HG03457 (cell line): ENCODE data around the gene TMEM134.
"Not testable (repeated sequence)": the region's sequence is repeated elsewhere in the genome, so short reads cannot be mapped to it uniquely, and the experiment has no call there.

Experiments used
- ATAC-seq: cut with Tn5 transposase; IDR thresholded peaks from one replicate; pipeline ENCODE4 v1.9.1; 2021; ENCODE audit warnings: moderate number of reproducible peaks; ENCODE audit not compliant: unreplicated experiment

The TMEM134 gene

DNA sequence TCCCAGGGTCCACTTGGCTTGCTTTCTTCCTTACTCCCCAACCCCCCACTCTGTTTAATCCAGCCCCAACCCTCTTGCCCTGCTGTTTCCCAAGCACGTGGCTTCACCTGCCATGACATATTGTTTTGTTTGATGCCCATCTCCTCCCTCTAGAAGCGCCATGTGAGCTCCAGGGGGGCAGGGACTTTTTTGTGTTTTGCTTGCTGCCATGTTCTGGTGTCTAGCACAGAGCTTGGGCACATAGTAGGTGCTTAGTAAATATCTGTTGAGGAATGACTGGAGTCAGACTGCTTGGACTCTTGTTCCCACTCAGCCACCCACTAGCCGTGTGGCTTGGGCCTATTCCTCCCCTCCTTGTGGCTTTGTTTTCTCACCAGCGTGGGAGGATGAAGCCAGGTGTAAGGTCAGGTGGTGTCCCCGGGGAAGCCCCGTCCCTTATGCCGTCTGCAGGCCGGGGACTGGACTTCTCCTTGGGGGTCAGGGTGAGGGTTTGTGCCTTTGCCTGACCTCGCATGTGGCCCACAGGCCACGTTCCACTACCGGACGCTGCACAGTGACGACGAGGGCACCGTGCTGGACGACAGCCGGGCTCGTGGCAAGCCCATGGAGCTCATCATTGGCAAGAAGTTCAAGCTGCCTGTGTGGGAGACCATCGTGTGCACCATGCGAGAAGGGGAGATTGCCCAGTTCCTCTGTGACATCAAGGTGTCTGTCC, 17.6 kb upstream of the TMEM134 start:
- ATAC-seq: no peak

DNA sequence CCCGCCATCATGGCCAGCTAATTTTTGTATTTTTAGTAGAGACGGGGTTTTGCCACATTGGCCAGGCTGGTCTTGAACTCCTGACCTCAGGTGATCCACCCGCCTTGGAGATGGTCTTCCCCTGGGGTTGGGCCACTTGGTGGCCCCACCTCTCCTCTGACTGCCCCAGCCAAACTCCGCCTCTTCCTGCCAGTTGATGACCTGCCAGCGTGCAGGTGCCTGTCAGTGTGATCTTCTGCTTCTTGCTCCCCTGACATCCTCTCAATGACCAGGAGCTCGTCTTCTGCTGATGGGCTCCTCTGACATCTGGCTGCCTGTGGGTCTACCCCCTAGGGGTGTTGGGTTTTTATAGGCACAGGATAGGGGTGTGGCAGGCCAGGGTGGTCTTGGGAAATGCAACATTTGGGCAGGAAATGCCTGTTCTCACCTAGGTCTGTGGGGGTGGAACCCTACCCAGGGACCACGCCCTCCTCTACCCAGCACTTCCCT, 16.9 kb upstream of the TMEM134 start:
- ATAC-seq: not testable (repeated sequence)

DNA sequence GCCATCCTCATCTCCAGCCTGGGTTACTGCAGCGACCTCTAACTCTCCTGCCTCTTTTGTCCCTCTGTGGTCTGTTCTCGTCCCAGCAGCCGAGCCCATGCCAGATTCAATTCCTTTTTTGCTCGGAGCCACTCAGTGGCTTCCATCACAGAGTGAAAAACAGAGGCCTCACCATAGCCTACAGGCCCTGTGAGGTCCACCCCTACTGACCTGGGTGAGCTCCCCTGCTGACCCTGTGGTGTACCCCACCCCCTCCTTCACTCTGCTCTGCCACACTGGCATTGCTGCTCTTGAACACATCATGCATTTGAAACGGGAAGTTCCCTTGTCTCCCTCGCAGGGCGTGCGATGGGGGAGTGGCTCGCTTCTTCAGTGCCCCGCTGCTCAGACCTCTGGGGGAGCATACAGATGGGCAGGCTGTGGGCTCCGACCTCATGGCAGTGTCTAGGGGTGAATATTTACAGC, 15.8 kb upstream of the TMEM134 start:
- ATAC-seq: no peak

DNA sequence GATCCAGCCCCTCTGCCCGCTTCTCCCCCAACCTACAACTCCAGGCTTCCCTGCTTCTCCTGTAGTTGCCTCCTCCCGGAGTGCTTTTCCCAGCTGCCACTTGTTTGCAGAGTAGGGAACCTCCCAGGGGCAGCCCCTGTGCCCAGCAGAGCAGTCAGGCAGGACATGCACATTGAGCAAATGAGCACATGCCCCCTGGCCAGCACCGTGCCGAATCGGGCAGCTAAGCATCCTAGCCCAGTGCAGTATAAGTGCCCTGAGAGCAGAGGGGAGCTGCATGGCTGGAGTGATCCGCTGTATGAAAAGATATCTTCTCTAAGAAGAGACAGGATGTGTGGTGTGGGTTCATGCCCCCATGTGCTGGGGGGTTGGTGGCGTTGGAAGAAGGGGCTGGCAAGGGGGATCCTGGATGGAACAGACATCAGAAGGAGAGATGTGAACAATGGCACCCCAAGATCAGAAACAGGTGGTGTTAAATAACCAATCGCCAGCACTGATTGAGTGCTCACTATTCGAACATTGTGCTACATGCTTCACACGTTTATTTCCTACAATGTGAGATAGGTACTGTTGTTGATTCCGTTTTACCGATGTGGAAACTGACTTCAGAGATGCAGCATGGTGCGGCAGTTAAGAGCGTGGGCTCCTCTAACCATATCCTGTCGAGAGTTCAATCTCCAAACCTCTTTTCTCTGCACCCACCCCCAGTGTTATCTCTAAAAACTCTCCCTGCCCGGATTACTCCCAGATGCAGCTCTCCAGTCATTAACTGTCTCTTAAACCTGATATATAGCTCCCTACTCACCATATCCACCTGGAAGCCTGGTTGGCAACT, 15.0 kb upstream of the TMEM134 start:
- no peak for ATAC-seq

DNA sequence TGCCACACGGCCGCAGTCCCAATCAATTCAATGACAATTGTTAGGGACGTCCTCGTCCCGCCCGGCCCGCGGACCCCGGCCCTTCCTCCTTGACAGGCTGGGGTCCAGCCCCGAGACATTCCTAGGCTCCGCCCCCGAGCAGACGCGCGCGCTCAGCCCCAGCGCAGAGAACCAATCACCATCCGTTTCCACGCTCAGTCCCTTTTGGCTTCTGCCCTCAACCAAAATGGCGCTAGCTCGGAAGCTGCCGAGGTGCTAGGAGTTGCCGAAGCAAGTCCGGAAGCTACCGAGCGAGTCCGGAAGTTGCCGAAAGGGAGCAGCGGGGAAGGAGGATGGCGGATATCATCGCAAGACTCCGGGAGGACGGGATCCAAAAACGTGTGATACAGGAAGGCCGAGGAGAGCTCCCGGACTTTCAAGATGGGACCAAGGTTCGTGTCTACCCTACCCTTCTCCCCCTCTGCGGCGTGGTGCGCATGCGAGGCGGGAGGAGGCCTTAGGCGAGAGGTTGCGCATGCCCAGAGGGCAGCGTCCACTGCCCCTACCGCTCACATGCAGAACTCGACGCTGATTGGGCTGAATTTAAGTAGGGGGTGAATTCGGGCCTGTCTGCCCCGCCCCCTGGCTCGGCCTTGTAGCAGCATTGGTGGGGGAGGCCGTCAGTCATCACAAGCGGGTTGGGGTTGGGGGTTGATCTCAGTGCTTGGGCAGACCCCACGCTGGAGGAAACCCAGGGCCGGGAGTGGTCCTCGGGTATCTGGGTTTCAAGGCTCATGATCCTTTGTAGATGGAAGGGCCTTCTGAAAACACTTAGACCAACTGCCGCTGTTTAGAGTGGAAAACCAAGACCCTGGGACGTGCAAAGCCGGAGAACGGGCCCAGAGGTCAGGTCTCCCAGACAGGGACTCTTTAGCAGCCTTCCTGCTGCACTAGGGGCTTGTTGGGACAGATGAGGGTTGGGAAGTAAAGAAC, 14.1 kb upstream of the TMEM134 start, which contains the start of gene AIP:
Gene AIP, plus strand, starts transcription at position 200 of the 972 bp plus-strand sequence. Its CDS starts 133 bp downstream, at position 333.
- ATAC-seq: peak; percentile 54

DNA sequence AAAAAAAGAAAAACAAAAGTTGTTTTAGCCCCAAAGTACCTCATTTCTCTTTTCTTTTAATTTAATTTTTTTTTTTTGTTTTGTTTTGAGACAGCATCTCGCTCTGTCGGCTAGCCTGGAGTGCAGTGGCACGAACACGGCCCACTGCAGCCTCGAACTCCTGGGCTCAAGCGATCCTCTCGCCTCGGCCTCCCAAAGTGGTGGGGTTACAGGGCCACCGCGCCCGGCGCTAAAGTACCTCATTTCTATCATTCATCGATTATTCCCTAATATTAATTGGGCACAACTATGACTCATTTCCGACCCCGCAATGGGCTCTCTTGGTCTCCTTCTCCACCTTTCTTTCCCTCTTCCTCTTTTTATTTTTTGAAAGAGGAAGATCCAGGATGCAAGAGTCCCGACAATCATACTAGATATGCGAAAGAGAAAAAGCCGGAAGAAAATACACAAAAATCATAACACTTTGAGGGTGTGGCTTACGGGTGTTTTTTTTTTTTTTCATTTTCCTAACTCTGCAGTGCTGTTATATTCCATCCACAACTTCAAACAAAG, 13.3 kb upstream of the TMEM134 start:
- no peak for ATAC-seq

DNA sequence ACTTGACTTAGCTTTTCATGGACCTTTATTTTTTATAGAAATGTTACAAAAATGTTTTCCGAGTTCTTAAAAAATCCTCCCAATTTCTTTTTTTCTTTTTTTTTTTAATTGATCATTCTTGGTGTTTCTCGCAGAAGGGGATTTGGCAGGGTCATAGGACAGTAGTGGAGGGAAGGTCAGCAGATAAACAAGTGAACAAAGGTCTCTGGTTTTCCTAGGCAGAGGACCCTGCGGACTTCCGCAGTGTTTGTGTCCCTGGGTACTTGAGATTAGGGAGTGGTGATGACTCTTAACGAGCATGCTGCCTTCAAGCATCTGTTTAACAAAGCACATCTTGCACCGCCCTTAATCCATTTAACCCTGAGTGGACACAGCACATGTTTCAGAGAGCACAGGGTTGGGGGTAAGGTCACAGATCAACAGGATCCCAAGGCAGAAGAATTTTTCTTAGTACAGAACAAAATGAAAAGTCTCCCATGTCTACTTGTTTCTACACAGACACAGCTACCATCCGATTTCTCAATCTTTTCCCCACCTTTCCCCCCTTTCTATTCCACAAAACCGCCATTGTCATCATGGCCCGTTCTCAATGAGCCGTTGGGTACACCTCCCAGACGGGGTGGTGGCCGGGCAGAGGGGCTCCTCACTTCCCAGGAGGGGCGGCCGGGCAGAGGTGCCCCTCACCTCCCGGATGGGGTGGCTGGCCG, 8.4 kb upstream of the TMEM134 start:
- not testable (repeated sequence) for ATAC-seq

DNA sequence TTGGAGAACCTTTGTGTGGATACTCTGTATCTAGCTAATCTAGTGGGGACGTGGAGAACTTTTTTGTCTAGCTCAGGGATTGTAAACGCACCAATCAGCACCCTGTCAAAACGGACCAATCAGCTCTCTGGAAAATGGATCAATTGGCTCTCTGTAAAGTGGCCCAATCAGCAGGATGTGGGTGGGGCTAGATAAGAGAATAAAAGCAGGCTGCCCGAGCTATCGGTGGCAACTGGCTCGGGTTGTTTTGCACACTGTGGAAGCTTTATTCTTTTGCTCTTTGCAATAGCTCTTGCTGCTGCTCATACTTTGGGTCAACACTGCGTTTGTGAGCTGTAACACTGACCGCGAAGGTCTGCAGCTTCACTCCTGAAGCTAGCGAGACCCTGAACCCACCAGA, 7.6 kb upstream of the TMEM134 start:
- not testable (repeated sequence) for ATAC-seq

DNA sequence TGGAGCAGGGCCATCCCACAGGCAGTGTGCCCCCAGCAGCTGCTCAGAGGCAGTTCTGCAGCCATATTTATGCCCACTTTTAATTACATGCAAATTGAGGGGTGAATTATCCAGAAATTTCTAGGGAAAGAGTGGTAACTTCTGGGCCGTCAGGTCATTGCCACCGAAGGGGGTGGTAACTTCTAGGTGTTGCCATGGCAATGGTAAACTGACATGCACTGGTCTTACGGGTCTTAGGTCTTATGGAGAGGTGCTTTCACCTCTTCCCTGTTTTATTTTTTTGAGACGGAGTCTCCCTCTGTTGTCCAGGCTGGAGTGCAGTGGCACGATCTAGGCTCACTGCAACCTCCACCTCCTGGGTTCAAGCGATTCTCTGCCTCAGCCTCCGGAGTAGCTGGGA, 3.8 kb upstream of the TMEM134 start:
- ATAC-seq: no peak

DNA sequence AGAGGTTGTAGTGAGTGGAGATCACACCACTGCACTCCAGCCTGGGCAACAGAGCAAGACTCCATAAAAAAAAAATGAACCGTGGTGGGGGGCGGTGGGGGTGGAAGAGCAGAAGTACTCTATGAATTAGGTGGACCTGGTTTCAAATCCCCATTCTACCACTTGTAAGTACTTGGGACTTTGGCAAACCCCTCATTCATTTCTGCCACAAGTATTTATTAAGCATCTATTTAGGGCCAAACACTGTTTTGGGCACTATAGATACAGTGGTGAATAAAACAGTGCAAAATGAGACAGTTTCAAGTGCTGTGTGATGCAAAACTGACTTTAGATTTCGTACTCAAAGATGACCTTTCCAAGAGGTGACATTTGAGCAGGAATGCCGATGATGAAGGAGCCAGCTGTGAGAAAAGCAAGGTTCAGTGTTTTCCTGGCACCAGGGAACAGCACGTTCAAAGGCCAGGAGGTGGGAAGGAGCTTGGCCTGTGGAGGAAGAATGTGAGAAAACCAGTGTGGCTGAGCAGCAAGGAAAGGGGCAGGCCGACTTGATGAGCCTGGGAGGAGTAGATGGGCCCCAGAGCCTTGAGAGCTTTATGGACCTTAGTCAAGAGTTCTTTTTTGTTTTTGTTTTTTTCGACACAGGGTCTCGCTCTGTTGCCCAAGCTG, 1.4 kb upstream of the TMEM134 start:
- no peak for ATAC-seq

DNA sequence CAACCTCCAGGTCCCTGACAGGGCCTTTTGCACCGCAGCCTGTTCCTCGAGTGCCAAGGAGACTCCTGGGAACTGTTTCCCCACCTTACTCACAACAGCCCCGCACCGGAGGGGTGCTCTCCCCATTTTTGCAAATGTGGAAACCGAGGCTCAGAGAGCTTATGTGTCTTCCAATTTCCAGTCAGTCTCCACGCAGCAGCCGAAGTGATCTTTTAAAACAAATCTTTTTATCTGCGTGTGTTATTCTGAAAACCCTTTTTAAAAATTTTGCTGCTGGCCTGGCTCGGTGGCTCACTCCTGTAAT, 409 bp upstream of the TMEM134 start:
- ATAC-seq: no peak

DNA sequence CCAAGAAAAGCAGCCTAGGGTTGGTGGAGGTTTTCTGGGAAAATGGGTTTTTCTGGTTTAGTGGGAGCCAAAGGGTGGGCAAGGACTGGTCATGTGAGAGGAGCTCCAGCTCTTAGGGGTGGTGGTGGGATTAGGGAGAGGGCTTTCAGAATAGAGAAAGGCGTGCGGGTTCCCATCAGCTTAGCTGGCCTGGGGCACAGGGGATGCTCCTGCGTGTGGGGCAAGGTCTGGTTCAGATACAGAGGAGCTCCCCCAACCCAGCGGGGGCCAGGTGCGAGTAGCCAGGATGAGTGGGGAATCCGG, 644 bp downstream of the TMEM134 start:
- no peak for ATAC-seq

DNA sequence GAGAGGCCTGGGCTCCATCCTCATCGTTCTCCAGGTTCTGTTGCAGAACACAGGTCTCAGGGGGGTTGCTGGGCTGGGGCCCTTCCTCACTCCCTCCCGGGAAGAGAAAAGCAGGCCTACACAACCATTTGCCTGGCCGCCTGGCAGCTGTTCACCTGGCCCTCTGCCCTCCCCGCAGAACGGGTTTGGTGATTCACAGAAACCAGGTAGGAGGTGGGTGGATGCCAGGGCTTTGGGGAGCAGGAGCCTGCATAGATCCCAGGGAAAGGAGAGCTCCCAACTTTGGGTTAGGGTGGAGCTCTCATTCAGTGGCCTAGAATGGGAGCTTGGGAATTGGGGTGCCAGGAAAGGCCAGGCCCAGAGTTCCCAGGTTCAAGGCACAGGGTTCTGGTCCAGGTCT, 995 bp downstream of the TMEM134 start:
- no peak for ATAC-seq

DNA sequence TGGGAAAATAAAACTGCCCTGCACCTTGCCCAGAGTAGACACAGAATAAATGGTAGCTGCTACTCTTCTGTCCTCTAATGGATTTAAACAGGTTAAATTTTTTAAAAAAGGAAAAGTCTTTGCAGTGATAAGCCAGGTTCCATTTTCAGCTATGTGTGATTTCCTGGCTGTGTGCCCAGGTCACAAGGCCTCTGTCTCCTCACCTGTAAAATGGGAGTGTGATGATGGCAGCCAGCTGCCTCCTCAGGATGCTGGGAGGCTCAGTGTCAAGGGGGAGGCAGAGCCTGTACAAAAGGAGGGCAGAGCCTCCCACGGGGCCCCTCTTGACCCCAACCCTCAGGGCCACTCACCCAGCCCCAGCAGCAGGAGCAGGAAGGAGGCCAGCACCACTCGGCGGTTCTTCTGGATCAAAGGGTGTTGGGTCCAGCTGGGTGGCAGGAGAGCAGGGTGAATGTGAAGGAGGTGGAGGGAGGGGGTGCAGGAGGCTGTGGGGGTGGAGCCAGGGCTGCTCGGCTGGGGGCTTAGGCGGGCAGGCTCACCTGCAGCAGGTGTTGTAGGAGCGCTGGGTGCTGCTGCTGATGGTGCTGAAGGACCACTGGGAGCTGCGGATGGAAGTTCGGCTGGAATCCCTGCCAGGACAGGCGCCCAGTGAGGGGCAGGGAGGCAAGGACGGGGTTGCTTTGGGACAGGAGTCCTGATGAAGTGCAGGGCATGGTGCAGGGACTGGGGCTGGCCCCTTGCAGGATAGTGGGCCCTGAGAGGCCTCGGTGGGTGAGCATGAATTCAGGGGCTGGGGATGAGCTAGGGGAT, 1.9 kb downstream of the TMEM134 start:
- ATAC-seq: no peak

DNA sequence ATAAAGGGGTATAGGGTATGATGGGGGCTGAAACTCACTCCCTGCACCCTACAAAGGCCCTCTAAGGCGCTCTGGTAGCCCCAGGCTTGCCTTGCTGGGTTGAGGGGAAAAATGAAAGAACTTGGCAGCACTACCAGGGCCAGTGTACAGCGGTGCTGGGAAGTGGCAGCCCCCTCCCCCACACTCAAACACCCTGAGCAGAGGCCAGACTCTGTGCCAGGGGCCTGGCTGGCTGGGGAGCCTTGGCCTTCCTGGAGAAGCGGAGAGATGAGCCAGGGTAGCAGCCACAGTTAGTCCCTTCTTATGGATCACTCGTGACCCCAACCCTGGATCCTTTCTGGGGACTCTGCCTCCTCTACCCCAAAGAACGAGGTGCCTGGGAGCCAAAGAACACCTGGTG, 2.7 kb downstream of the TMEM134 start:
- ATAC-seq: no peak

DNA sequence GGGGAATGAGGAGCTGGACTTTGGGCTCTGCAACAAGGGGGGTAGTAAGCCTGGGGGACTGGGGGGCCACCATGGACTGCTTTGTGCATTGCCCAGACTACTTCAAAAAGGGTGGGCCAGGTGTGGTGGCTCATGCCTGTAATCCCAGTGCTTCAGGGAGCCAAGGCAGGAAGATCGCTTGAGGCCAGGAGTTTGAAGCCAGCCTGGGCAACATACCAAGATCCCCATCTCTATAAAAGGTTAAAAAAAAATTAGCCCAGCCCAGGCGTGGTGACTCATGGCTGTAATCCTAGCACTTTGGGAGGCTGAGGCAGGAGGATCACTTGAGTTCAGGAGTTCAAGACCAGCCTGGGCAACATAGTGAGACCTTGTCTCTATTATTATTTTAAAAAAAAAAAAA, 3.5 kb downstream of the TMEM134 start:
- not testable (repeated sequence) for ATAC-seq

DNA sequence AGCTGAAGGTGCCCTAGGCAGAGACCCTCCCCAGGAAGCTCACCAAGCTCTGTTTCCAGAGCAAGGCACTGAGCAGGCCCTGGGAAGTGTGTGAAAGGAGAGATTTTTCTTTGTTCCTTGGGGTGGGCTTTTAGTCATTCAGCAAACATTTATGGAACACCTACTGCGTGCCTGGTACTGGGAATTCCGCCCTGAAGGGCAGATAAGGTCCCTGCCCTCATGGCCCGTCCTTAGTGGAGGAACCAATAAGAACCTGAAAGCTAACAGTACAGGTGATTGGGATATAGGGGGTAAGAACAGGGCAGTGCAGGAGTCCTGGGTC, 3.9 kb downstream of the TMEM134 start:
- no peak for ATAC-seq

DNA sequence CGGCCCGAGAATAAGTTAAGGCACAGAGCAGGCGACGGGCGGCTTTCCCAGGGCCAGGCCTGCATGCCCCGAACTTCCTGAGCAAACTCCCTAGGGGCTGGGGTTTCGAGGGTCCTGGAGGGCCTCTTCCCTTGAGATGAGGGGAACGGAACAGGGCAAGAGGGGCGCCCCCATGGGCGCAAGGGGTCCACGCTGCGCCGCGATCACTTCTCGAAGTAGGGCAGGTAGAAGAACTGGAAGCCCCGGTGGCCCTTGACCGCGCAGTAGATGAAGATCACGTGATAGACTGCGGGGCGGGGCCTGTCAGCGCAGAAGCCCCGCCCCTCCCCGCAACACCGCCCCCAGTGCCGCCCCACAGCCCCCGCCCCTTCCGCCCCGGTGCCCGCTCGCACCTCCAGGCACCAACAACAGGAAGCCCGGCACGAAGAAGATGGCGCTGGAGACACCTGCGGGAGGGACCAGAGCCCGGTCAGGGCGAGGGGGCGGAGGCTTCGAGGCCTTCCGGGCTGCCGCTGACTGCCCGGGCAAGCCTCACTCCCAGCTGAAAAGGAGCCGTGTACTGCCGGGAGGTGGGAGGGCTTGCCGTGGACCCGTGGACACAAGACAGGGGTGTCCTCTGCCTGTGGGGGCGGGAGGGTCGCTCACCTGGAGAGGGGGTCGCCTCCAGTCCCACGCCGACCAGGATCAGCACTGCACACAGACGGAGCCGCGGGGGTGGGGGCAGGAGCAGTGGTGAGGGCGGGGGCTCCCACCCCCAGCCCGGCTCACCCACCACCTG, 4.5 kb downstream of the TMEM134 start:
- no peak for ATAC-seq
